ENCODE measurements around the gene RAB18.

RAB18 gene

DNA sequence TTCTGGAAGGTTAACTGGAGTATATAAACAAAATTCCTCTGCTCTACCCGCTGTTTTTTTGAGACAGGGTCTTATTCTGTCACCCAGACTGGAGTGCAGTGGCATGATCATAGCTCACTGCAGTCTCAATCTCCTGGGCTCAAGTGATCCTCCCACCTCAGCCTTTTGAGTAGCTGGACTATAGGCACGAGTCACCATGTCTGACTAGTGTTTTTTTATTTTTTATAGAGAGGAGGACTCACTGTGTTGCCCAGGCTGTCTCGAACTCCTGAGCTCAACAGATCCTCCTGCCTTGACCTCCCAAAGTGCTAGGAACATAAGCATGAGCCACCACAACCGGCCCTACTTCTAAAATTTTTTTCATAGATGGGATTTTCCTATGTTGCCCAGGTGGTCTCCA lies 2.2 kb downstream of the RAB18 start:
- TF ChIP-seq, protein P1, sequence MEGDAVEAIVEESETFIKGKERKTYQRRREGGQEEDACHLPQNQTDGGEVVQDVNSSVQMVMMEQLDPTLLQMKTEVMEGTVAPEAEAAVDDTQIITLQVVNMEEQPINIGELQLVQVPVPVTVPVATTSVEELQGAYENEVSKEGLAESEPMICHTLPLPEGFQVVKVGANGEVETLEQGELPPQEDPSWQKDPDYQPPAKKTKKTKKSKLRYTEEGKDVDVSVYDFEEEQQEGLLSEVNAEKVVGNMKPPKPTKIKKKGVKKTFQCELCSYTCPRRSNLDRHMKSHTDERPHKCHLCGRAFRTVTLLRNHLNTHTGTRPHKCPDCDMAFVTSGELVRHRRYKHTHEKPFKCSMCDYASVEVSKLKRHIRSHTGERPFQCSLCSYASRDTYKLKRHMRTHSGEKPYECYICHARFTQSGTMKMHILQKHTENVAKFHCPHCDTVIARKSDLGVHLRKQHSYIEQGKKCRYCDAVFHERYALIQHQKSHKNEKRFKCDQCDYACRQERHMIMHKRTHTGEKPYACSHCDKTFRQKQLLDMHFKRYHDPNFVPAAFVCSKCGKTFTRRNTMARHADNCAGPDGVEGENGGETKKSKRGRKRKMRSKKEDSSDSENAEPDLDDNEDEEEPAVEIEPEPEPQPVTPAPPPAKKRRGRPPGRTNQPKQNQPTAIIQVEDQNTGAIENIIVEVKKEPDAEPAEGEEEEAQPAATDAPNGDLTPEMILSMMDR (IDR thresholded peaks at IDR 0.05), result no peak

DNA sequence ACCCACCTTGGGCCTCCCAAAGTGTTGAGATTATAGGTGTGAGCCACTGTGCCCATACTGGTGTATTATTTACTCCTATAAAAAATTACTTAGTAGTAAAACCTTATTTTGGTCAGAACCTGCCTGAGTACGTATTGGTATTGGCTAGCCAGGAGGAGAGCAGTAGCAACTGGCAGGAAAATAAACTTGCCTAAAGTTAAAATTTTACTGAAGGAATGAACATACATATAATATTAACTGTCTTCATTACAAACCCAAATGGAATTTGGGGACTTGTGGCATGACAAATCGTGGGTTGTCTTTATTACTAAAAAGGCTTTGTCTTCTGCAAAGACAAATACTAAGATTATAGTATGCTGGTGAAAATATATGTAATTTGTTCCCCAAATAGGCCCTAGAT lies 8.4 kb downstream of the RAB18 start:
- TF ChIP-seq, protein P1 (IDR thresholded peaks at IDR 0.05), result no peak

DNA sequence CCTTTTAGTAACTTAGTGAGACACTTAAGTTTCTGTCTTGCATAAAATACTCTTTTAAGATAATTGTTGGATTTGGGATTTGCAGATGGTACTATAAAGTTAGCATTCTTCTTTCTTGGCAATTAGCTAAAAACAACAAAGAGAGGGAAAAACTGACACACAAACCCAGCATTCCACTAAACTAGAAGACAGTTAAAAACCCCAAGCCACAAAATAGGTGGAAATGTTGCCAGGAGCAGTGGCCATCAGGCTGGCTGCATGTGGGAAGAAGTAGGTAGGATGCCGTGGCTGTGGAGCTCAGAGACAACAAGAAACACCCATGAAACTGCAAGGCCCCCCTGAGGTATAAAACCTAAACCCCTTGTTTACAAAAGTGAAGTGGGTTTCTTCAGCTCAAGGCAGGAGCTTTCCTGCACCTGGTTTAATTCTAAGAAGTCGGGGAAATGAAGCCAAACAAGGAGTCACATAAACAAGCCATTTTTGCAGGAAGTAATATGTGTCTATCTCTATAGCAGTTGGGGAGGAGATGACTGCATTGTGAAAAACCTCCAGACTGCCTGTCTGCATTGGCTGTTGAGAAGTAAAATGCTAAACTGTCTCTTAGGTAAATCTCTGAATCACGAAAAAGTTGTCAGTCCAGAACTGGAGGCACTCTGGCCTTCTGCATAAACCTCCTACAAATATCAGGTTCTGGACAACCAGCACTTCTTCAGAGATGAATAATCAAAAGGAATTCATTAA lies 9.5 kb downstream of the RAB18 start:
- TF ChIP-seq, protein P1 (IDR thresholded peaks at IDR 0.05), result no peak

DNA sequence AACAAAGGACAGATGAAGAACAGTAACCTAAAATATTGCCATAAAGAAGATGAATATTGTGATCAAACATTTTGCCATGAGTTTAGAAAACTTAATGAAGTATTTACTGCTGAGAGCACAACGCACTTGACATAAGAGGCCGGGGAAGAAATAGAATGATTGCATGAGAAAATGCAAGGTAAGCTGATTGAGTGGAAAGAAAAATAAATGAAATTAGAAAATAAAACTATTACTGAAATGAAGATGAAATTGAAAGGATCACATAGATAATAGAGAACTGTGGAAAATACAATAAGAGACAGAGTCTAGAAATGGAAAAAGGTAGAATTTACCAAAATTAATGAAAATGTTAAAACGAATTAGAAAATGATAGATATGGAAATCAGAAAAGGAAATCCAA lies 10.1 kb downstream of the RAB18 start:
- TF ChIP-seq, protein P1 (IDR thresholded peaks at IDR 0.05), result no peak

DNA sequence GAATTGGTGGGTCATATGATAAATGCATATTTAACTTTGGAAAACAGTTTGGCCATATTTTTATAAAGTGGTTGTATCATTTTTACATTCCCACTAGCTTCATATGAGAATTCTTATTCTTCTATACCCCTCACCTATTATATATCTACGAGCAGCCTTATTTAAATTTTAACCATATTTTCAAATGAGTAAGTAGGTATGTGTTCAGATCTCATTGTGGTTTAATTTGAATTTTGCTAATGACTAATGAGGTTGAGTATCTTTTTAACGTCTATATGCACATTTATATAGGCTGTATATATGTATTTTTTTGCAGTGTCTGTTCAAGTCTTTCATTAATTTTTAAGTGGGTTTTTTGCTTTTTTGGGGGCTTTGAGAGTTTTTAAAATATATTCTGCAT lies 14.2 kb downstream of the RAB18 start:
- TF ChIP-seq, protein P1 (IDR thresholded peaks at IDR 0.05), result no peak

DNA sequence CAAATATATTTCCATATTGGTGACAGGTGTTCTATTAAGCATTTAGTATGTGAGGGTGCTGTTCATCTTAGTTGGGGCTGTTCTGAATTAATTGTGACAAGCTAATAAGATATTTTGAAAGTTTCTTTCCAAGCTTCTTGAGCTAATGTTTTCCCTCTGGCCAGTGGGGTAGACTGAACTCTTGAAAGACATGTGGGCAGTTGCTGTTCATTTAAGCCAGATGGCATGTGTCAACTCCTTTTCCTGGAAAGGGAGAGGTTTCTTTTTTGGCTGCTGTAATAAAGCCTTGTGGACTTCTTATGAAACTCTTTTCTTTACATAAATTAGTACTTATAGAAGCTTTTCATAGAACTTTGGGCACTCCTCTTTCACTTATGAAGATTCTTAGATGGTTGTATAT lies 21.7 kb downstream of the RAB18 start:
- TF ChIP-seq, protein P1 (IDR thresholded peaks at IDR 0.05), result no peak

DNA sequence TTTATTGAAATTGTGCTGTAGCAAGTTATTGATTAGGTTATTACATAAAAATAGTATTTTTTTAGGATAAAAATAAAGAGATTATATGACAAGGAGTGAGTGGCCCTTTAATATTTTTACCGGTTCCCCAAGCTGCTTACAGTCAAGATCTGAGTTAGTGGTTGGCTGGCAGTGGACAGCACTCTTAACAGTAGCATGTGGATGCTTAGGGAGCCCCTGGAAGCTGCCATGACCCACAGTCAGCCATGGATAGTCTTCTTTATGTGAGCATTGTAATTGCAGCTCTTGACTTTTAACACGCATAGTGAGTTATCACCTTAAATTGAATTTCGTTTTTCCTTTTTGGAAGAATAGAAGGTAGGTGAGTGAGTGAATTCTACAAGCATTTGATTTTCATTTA lies 22.1 kb downstream of the RAB18 start:
- TF ChIP-seq, protein P1 (IDR thresholded peaks at IDR 0.05), result no peak

Measured in LNCAP (cell line).